Epithelial cell of proximal tubule (primary cell): ENCODE measurements around the gene SESN2. TPM values are rescaled to one million over a fixed set of nuclear protein-coding genes. Genes with fewer than 3 reads are reported as not detected.

Experiments used
- DNase-seq: peaks from one replicate; pipeline ENCODE4 v3.0.0-alpha.2; 2011; ENCODE audit warnings: low read depth
- H3K4me3 ChIP-seq: 2 replicates; pipeline ENCODE4 v1.5.1; 2011; ENCODE audit warnings: low read depth, mild to moderate bottlenecking, low read length
- total RNA-seq: library from RNA; depleted of rRNA; stranded (reverse); fragments of >200 nt; gene quantifications from 2 replicates; pipeline ENCODE4 v1.2.3, GENCODE V29; 2015
- TF ChIP-seq, protein P1 (sequence below): conservative IDR thresholded peaks from 2 replicates; pipeline ENCODE4 v1.5.1; 2012; ENCODE audit warnings: low read depth, mild to moderate bottlenecking, low read length

Gene SESN2
- total RNA-seq, 1 donor from 2014 or later: 18.5 TPM

DNA sequence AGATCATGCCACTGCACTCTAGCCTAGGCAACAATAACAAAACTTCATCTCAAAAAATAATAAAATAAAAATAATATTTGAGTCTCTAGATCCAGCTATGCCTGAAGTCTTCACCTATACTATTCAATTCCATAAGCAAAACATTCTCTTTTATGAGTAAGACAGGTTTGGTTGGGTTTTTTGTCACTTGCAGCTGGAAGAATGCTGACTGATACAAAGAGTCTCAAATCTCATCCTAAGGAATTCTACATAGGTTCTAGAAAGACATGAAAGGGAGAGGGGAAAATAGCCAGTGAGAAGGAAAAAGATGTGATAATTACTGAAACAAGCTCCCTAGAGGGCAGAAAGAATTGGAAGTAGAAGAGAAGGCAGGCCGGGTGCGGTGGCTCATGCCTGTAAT lies 39.1 kb downstream of the SESN2 start:
- no peak for DNase-seq
- TF ChIP-seq, protein P1, sequence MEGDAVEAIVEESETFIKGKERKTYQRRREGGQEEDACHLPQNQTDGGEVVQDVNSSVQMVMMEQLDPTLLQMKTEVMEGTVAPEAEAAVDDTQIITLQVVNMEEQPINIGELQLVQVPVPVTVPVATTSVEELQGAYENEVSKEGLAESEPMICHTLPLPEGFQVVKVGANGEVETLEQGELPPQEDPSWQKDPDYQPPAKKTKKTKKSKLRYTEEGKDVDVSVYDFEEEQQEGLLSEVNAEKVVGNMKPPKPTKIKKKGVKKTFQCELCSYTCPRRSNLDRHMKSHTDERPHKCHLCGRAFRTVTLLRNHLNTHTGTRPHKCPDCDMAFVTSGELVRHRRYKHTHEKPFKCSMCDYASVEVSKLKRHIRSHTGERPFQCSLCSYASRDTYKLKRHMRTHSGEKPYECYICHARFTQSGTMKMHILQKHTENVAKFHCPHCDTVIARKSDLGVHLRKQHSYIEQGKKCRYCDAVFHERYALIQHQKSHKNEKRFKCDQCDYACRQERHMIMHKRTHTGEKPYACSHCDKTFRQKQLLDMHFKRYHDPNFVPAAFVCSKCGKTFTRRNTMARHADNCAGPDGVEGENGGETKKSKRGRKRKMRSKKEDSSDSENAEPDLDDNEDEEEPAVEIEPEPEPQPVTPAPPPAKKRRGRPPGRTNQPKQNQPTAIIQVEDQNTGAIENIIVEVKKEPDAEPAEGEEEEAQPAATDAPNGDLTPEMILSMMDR: no peak
- no peak overlapping the region for H3K4me3 ChIP-seq

DNA sequence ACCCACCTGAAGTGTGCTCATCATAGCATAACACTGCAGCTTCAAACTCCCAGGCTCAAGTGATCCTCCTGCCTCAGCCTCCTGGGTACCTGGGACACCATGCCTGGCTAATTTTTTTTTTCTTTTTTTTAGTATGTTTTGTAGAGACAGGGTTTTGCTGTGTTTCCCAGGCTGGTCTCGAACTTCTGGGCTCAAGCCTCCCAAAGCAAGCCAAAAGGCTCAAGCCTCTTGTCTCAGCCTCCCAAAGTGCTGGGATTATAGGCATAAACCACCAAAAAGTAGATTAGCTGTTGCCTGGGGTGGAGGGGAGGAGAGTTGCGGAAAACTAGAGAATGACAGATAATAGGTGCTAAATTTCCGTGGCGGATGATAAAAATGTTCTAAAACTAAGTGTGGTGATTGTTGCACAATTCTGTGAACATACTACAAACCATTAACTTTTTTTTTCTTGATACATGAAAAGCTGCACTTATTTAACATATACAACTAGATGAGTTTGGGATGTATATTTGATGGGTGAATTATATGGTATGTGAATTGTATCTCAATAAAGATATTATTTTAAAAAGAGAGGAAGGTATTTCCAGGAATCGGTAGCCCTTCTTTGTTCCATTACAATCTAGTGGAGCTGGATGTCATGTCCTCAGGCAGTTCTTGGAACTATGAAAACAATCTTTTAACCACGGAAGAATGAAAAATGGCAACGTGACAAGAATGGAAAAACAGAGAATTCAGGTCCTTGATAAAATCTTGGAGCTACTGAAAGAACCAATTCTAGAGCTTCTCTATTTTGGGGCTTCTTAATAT lies 42.3 kb downstream of the SESN2 start:
- H3K4me3 ChIP-seq: no peak overlapping the region
- no peak for DNase-seq
- TF ChIP-seq, protein P1: no peak

DNA sequence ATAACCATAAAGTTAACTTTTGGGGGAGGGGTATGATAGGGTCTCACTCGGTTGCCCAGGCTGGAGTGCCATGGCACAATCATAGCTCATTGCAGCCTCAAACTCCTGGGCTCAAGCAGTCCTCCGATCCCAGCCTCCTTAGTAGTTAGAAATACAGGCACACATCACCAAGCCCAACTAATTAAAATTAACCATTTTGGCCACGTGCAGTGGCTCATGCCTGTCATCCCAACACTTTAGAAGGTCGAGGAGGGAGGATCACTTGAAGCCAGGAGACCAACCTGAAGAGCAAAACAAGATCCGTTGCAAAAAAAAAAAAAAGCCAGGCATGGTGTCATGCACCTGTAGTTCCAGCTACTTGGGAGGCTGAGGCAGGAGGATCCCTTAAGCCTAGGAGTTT lies 42.9 kb downstream of the SESN2 start:
- TF ChIP-seq, protein P1: no peak
- no peak for DNase-seq
- H3K4me3 ChIP-seq: no peak overlapping the region

- TF ChIP-seq, protein P1: no peak
- DNase-seq: no peak
- no peak overlapping the region for H3K4me3 ChIP-seq
Measured at GRCh38 chr1:28306301-28306949, 47.1 kb downstream of the SESN2 start.

DNA sequence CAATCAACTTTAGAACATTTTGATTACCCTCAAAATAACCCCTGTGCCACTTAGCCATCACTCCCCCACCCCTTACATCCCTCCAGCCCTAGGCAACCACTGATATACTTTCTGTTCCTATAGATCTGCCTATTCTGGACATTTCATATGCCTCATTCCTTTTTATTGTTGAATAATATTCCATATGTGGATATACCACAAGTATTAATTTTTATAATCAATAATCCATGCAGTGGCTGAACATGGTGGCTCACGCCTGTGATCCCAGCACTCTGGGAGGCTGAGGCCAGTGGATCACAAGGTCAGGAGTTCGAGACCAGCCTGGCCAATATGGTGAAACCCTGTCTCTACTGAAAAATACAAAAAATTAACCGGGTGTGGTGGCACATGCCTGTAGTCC lies 49.4 kb downstream of the SESN2 start:
- DNase-seq: no peak
- TF ChIP-seq, protein P1: no peak
- H3K4me3 ChIP-seq: no peak overlapping the region

DNA sequence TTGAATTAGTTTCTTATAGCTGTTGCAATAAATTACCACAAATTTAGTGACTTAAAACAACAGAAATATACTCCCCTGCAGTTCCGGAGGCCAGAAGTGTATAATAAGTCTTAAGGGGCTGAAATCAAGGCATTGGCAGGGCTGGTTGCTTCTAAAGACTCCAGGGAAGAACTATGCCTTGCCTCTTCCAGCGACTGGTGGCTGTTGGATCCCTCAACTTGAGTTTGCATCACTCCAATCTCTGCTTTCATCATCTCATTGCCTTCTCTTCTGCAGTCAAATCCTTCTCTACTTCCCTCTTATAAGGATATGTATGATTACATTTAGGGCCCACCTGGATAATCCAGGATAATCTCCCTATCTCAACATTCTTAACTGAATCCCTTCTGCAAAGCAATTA lies 50.4 kb downstream of the SESN2 start:
- no peak for DNase-seq
- TF ChIP-seq, protein P1: no peak
- H3K4me3 ChIP-seq: no peak overlapping the region
